Thymus (tissue), 11 donors: ENCODE measurements around the gene RHPN2. TPM values are rescaled to one million over a fixed set of nuclear protein-coding genes. Genes with fewer than 3 reads are reported as not detected.
"Not testable (repeated sequence)": the region's sequence is repeated elsewhere in the genome, so short reads cannot be mapped to it uniquely, and the experiment has no call there.

Source experiments
- DNase-seq, 9 donors: peaks; one replicate each; pipeline ENCODE4 v3.0.0-alpha.2; 2013; ENCODE audit warnings: low spot score in 9 of 9, low read depth in 6 of 9, missing footprints in 1 of 9
- H3K27ac ChIP-seq, 2 donors: one replicate each; pipeline ENCODE4 v1.5.1; 2013; ENCODE audit warnings: control low read depth in 1 of 2, low read depth in 1 of 2, low read length in 1 of 2, mild to moderate bottlenecking in 1 of 2, moderate library complexity in 1 of 2
- H3K27me3 ChIP-seq, 2 donors: one replicate each; pipeline ENCODE4 v1.5.1; 2013; ENCODE audit warnings: low read length in 1 of 2; ENCODE audit not compliant: control insufficient read depth in 2 of 2, insufficient read depth in 1 of 2
- H3K36me3 ChIP-seq, 2 donors: one replicate each; pipeline ENCODE4 v1.5.1; 2013; ENCODE audit warnings: low read length in 1 of 2, mild to moderate bottlenecking in 1 of 2, moderate library complexity in 1 of 2; ENCODE audit not compliant: control insufficient read depth in 2 of 2, insufficient read depth in 2 of 2
- H3K4me1 ChIP-seq, 2 donors: one replicate each; pipeline ENCODE4 v1.5.1; 2013; ENCODE audit warnings: low read length in 2 of 2; ENCODE audit not compliant: control insufficient read depth in 2 of 2, insufficient read depth in 2 of 2
- H3K4me3 ChIP-seq, 2 donors: one replicate each; pipeline ENCODE4 v1.5.1; 2013; ENCODE audit warnings: low read length in 2 of 2, control low read depth in 1 of 2, mild to moderate bottlenecking in 1 of 2
- H3K9me3 ChIP-seq, 2 donors: one replicate each; pipeline ENCODE4 v1.5.1; 2013; ENCODE audit warnings: low read length in 1 of 2, mild to moderate bottlenecking in 1 of 2; ENCODE audit not compliant: control insufficient read depth in 2 of 2, insufficient read depth in 1 of 2
- WGBS: extraction: QIAGEN DNeasy Blood & Tissue Kit; methylation state at CpG from one replicate; pipeline ENCODE4 v1.1.7; 2013; 5-methylcytosine and 5-hydroxymethylcytosine counted together
- polyA plus RNA-seq: library from polyadenylated mRNA; stranded (reverse); fragments of 200-250 nt; gene quantifications from one replicate; pipeline ENCODE4 v1.2.3, GENCODE V29; 2013
- total RNA-seq: library from RNA; stranded (reverse); fragments of 120-200 nt; gene quantifications from one replicate; pipeline ENCODE4 v1.2.4, GENCODE V29; 2013
- donor health status: healthy.

RHPN2 gene
- total and polyA plus RNA-seq, 2 donors = 4.8 to 5.1 TPM

DNA sequence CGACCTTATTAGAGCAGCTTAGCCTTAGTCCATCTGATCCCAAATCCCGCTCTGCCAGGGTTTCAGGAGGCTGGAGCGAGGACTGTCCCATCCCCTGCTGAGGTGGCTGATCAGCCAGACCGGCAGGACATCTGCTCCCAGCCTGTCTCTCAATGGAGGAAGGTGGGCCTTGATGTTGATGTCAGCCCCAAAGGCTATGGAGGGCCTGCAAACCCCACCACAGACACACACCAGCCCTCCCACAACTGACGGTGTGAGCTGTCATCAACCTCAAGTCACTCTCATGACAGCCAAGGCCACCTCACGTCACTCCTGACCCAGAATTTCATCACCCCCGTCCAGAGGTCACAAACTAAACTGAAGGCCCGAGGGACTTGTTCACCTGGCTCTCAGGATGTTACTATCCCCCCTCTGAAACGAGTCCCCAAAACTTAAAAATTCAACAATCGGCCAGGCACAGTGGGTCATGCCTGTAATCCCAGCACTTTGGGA is 25.5 kb downstream of the RHPN2 start:
- no peak for DNase-seq
- Histone ChIP-seq H3K36me3 (no peaks in the 10 kb centered on the region), H3K9me3 (no peaks in the 10 kb centered on the region), H3K4me3 (no peak overlapping the region), H3K4me1 (no peaks in the 10 kb centered on the region), H3K27me3 (no peaks in the 10 kb centered on the region), H3K27ac (no peak overlapping the region)
- WGBS = 90% methylated on average over 10 of the region's 10 CpGs

DNA sequence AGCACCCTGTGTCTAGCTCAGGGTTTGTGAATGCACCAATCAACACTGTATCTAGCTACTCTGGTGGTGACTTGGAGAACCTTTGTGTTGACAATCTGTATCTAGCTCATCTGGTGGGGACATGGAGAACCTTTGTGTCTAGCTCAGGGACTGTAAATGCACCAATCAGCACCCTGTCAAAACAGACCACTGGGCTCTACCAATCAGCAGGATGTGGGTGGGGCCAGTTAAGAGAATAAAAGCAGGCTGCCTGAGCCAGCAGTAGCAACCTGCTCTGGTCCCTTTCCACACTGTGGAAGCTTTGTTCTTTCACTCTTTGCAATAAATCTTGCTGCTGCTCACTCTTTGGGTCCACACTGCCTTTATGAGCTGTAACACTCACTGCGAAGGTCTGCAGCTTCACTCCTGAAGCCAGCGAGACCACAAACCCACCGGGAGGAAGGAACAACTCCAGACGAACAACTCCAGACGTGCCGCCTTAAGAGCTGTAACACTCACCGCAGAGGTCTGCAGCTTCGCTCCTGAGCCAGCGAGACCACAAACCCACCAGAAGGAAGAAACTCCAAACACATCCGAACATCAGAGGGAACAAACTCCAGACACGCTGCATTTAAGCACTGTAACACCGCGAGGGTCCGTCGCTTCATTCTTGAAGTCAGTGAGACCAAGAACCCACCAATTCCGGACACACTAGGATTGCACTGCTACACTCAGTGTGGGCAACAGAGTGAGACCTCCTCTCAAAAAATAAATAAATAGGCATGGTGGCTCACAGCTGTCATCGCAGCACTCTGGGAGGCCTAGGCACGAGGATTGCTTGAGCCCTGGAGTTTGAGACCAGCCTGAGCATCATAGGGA is 27.3 kb downstream of the RHPN2 start:
- H3K27me3 ChIP-seq, H3K4me1 ChIP-seq, H3K4me3 ChIP-seq, H3K36me3 ChIP-seq, H3K27ac ChIP-seq, DNase-seq, H3K9me3 ChIP-seq: not testable (repeated sequence)
- 12% methylated on average over 18 of the region's 18 CpGs for WGBS

DNA sequence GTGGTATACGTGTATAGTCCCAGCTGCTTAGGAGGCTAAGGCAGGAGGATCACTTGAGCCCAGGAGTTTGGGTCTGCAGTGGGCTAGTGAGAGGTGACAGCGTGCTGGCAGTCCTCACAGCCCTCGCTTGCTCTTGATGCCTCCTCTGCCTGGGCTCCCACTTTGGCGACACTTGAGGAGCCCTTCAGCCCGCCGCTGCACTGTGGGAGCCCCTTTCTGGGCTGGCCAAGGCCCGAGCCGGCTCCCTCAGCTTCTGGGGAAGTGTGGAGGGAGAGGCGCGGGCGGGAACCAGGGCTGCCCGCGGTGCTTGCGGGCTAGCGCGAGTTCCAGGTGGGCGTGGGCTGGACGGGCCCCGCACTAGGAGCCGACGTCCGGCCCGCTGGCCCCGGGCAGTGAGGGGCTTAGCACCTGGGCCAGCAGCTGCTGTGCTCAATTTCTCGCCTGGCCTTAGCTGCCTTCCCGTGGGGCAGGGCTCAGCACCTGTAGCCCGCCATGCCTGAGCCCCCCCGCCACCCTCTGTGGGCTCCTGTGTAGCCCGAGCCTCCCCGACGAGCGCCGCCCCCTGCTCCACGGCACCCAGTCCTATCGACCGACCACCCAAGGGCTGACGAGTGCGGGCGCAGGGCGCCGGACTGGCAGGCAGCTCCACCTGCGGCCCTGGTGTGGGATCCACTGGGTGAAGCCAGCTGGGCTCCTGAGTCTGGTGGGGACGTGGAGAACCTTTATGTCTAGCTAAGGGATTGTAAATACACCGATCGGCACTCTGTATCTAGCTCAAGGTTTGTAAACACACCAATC is 28.1 kb downstream of the RHPN2 start:
- not testable (repeated sequence) for DNase-seq, H3K27ac ChIP-seq, H3K36me3 ChIP-seq, H3K27me3 ChIP-seq, H3K9me3 ChIP-seq, H3K4me1 ChIP-seq, H3K4me3 ChIP-seq
- WGBS = 95% methylated on average over 45 of the region's 45 CpGs

DNA sequence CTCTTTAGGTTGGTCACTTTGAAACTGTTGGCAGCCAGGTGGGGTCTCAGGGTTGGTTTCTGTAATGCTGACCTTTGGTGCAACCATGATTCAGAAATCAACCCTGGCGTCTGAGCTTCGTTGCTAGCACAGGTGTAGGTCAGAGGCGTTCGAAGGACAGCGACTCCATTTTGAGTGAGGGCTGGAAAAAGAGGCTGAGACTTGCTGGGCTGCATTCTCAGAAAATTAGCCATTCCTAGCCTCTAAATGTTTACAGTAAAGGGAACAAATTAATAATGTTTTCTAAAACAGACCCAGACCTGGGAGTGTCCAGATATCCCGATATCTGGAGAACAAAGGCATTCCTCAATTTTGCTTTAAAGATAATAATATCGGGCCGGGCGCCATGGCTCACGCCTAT is 29.2 kb downstream of the RHPN2 start:
- Histone ChIP-seq H3K36me3 (no peaks in the 10 kb centered on the region), H3K4me1 (no peaks in the 10 kb centered on the region), H3K4me3 (no peak overlapping the region), H3K9me3 (no peaks in the 10 kb centered on the region), H3K27me3 (no peaks in the 10 kb centered on the region), H3K27ac (no peak overlapping the region)
- DNase-seq = no peak
- WGBS = 99% methylated on average over 10 of the region's 10 CpGs

DNA sequence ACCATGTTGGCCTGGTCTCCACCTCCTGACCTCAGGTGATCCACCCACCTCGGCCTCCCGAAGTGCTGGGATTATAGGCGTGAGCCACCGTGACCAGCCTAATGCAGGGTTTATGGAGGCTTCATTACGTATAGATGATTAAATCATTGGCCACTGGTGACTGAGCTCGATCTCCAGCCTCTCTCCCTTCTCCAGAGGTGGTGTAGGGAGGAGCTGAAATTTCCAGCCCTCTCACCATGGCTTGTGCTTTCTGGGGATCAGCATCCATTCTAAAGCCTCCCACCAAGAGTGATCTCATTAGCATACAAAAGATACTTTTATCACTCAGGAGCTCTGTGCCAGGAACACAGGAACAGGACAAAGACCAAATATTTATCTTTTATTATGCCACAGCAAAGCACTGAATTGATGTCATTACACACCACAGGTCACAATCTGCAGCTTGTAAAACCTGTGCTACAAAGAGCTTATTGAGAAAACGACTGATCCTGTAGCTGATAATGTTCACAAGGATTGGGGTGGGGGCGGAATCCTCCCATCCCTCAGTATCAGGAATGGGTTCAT is 32.4 kb downstream of the RHPN2 start:
- Histone ChIP-seq H3K27ac (no peak overlapping the region), H3K4me3 (no peak overlapping the region), H3K9me3 (peaks cover 0 to 3% of the 10 kb centered on the region in 2 donors), H3K27me3 (no peaks in the 10 kb centered on the region), H3K36me3 (no peaks in the 10 kb centered on the region), H3K4me1 (no peaks in the 10 kb centered on the region)
- WGBS = 78% methylated on average over 8 of the region's 8 CpGs
- no peak for DNase-seq

DNA sequence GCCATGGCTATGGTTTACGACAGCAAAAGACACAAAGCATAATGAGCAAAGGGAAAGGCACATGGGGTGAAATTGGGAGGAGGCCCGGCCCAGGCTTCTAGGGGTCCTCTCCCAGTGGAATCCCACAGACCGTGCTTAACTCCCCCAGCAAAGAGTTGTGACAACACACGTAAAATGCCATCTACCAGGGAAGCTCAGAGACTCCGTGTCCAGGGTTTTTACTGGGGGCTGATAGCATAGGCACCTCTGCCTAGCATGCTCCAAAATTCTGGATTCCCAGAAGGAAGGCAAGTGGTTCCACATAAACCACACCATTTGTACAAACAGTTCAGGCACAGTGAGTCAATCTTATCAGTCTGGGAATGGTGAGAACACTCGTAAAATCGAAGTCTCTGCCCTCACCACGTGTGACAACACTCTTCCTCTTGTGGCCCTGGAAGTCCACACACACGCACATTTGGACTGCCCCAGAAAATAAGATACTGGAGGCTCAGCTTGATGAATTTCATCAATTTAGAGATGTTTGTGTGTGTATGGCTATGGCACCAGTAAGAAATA is 34.9 kb downstream of the RHPN2 start:
- Histone ChIP-seq H3K9me3 (peaks cover 0 to 3% of the 10 kb centered on the region in 2 donors), H3K4me3 (no peak overlapping the region), H3K27me3 (no peaks in the 10 kb centered on the region), H3K4me1 (no peaks in the 10 kb centered on the region), H3K27ac (no peak overlapping the region), H3K36me3 (no peaks in the 10 kb centered on the region)
- DNase-seq = no peak
- WGBS = 97% methylated on average over 9 of the region's 9 CpGs

DNA sequence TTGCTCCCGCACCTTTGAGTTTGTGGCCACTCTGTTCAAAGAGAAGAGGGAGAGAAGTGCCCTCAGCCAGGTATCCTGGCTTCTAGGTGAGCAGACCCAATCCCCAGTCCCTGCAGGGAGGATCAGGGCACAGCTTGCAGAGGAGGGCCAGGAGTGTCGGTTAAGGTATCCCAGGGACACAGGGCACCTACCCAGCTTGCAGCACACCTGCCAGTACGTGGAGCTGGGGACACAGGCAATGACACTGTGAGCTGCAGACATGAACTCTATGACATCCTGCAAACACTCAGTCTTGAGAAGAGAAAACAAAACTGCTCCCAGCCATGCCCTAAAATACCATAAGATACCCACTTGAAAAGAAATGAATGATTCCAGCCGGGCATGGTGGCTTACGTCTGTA is 38.1 kb downstream of the RHPN2 start:
- not testable (repeated sequence) for H3K4me1 ChIP-seq, H3K36me3 ChIP-seq, DNase-seq, H3K4me3 ChIP-seq, H3K9me3 ChIP-seq, H3K27me3 ChIP-seq, H3K27ac ChIP-seq
- 93% methylated on average over 5 of the region's 5 CpGs for WGBS

DNA sequence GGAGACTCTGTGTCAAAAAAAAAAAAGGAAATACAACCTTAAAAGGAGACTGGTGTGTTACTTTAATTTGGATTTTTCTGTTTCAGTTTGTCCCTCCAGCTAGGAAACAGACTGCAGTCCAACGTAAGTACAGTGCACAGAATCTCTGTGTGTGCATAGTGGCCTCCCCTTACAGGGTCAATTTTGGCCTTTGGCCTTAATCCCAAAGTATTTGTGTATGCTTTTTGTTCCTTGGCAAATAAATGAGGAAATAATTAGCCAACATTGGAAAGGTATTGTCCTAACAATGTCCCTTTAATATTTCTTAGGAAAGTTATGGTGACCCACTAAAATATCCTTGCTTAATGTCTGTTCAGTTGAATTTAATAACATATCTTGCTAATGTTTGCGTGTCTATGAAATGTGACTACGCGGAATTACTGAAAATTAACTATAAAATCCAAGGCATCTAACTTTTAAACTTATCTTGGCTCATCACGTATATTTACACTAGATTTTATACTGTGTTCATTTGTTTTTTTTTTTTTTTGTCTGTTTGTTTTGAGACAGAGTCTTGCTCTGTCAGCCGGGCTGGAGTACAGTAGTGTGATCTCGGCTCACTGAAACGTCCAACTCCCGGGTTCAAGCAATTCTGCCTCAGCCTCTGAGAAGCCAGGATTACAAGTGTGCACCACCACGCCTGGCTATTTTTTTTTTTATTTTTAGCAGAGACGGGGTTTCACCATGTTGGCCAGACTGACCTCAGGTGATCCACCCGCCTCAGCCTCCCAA is 39.0 kb downstream of the RHPN2 start:
- not testable (repeated sequence) for H3K4me3 ChIP-seq, H3K4me1 ChIP-seq, H3K27me3 ChIP-seq, H3K27ac ChIP-seq, H3K9me3 ChIP-seq, H3K36me3 ChIP-seq, DNase-seq
- WGBS = 92% methylated on average over 12 of the region's 12 CpGs
